ENCODE results near the gene SRPX2. TPM values are rescaled to one million over a fixed set of nuclear protein-coding genes. Genes with fewer than 3 reads are reported as not detected.

The SRPX2 gene
- total RNA-seq, 1 donor from 2014 or later: not detected

Other genes with a start within 250 kb of the SRPX2 start
- gene PCDH19, start 233.9 kb upstream of the SRPX2 start, total RNA-seq: 0.03 TPM in 1 of 2 replicates, not detected in the other
- gene TNMD, start 59.3 kb upstream of the SRPX2 start, total RNA-seq: not detected in 2 replicates
- gene TSPAN6, start 7.4 kb upstream of the SRPX2 start, total RNA-seq: not detected in 2 replicates
- not detected in 2 replicates for gene SYTL4, start 87.9 kb downstream of the SRPX2 start, total RNA-seq
- 70.3 and 72.1 TPM in 2 replicates for gene CSTF2, start 176.2 kb downstream of the SRPX2 start, total RNA-seq
- not detected in 2 replicates for gene NOX1, start 230.2 kb downstream of the SRPX2 start, total RNA-seq